ENCODE measurements around the gene RABEP1. TPM values are rescaled to one million over a fixed set of nuclear protein-coding genes. Genes with fewer than 3 reads are reported as not detected.
A peak's percentile ranks its signal among the peaks of the same experiment; 100 is the strongest.

RABEP1 gene
- polyA plus RNA-seq, 3 donors, result 12.7 to 19.1 (median 13.7) TPM

GRCh38 chr17:5413682-5414081 lies 131.6 kb downstream of the RABEP1 start:
- H4K20me1 ChIP-seq (ENCODE audit: insufficient read depth, low read length), result peaks cover 4% of the 10 kb centered on the region
- WGBS (ENCODE audit: insufficient coverage), result no CpG with 5 or more reads among the region's 4 CpGs
- no peak overlapping the region for H3K9ac ChIP-seq (ENCODE audit: insufficient read depth, low read length, poor library complexity, severe bottlenecking)
- Mint-ChIP-seq H3K27ac (peak overlapping the region in 6 of 7 donors; percentile 42 to 75 (median 60)), H3K9me3 (no peaks in the 10 kb centered on the region), H3K4me1 (peaks cover 17% of the 10 kb centered on the region), H3K36me3 (peaks cover 44 to 53% of the 10 kb centered on the region in 2 donors), H3K27me3 (ENCODE audit: low read depth in 3 of 3) (peaks cover 0 to 2% (median 0%) of the 10 kb centered on the region in 3 donors), H3K4me3 (no peak overlapping the region)
- H3K4me2 ChIP-seq (replicated peaks; ENCODE audit: extremely low read depth, low read length, poor library complexity, severe bottlenecking), result no peak overlapping the region
- H3K9me3 ChIP-seq (replicated peaks in 1 of 2; ENCODE audit: control insufficient read depth in 1 of 2, insufficient read depth in 1 of 2, low read length in 2 of 2), result no peaks in the 10 kb centered on the region
- H3K79me2 ChIP-seq (ENCODE audit: insufficient read depth, low read length), result peaks cover 45% of the 10 kb centered on the region
- no peak overlapping the region for H2AFZ ChIP-seq (ENCODE audit: insufficient read depth, low read depth, low read length, poor library complexity, severe bottlenecking)
- intact Hi-C loops (cut with micrococcal nuclease), result no loop called here
- peaks cover 53 to 80% of the 10 kb centered on the region in 2 donors for H3K36me3 ChIP-seq (replicated peaks in 1 of 2; ENCODE audit: control insufficient read depth in 1 of 2, insufficient read depth in 2 of 2, low read length in 2 of 2)
- peak; percentile 5 to 63 (median 52) for DNase-seq
- no peak overlapping the region for H3K4me3 ChIP-seq (replicated peaks in 1 of 3; ENCODE audit: low read depth in 2 of 3, low read length in 3 of 3)
- H3K27ac ChIP-seq (ENCODE audit: low read depth in 1 of 2, low read length in 2 of 2), result peak overlapping the region in 1 of 2 donors; percentile 26
- H3K27me3 ChIP-seq (ENCODE audit: control insufficient read depth in 2 of 2, insufficient read depth in 2 of 2, low read length in 2 of 2), result no peaks in the 10 kb centered on the region
- H3K4me1 ChIP-seq (ENCODE audit: control insufficient read depth in 1 of 2, insufficient read depth in 2 of 2, low read length in 2 of 2), result peaks cover 10 to 13% of the 10 kb centered on the region in 2 donors
- no peak for TF ChIP-seq CTCF (IDR thresholded peaks at IDR 0.05)

- H3K36me3 Mint-ChIP-seq, result peaks cover 33 to 49% of the 10 kb centered on the region in 2 donors
- Histone ChIP-seq H3K4me1 (ENCODE audit: control insufficient read depth in 1 of 2, insufficient read depth in 2 of 2, low read length in 2 of 2) (peaks cover 18 to 26% of the 10 kb centered on the region in 2 donors), H3K27me3 (ENCODE audit: control insufficient read depth in 2 of 2, insufficient read depth in 2 of 2, low read length in 2 of 2) (no peaks in the 10 kb centered on the region), H3K27ac (ENCODE audit: low read depth in 1 of 2, low read length in 2 of 2) (no peak overlapping the region), H3K9me3 (replicated peaks in 1 of 2; ENCODE audit: control insufficient read depth in 1 of 2, insufficient read depth in 1 of 2, low read length in 2 of 2) (no peaks in the 10 kb centered on the region), H3K4me3 (replicated peaks in 1 of 3; ENCODE audit: low read depth in 2 of 3, low read length in 3 of 3) (no peak overlapping the region), H4K20me1 (ENCODE audit: insufficient read depth, low read length) (peaks cover 4% of the 10 kb centered on the region), H3K4me2 (replicated peaks; ENCODE audit: extremely low read depth, low read length, poor library complexity, severe bottlenecking) (no peak overlapping the region), H3K79me2 (ENCODE audit: insufficient read depth, low read length) (peaks cover 67% of the 10 kb centered on the region), H2AFZ (ENCODE audit: insufficient read depth, low read depth, low read length, poor library complexity, severe bottlenecking) (no peak overlapping the region), H3K36me3 (replicated peaks in 1 of 2; ENCODE audit: control insufficient read depth in 1 of 2, insufficient read depth in 2 of 2, low read length in 2 of 2) (peaks cover 31 to 56% of the 10 kb centered on the region in 2 donors), H3K9ac (ENCODE audit: insufficient read depth, low read length, poor library complexity, severe bottlenecking) (no peak overlapping the region)
- intact Hi-C loops (cut with micrococcal nuclease), result loop anchor here in 1 of 2 donors (5.0 kb wide), 1 partner anchor 70 kb away; the partner anchor contains the start of genes DERL2 and MIS12
- DNase-seq, result no peak
- WGBS (ENCODE audit: insufficient coverage), result 100% methylated on average over 1 of the region's 2 CpGs
- no peak for TF ChIP-seq CTCF (IDR thresholded peaks at IDR 0.05)
- H3K4me1 Mint-ChIP-seq, result peaks cover 31% of the 10 kb centered on the region
- peaks cover 0 to 2% (median 0%) of the 10 kb centered on the region in 3 donors for H3K27me3 Mint-ChIP-seq (ENCODE audit: low read depth in 3 of 3)
- no peaks in the 10 kb centered on the region for H3K9me3 Mint-ChIP-seq
- no peak overlapping the region for H3K4me3 Mint-ChIP-seq
- H3K27ac Mint-ChIP-seq, result peak overlapping the region in 2 of 7 donors; percentile 4 to 40
These were observed 134.8 kb downstream of the RABEP1 start for GRCh38 chr17:5416901-5417300.
